ENCODE measurements around the gene KRT40. TPM values are rescaled to one million over a fixed set of nuclear protein-coding genes. Genes with fewer than 3 reads are reported as not detected.
"Not testable (repeated sequence)": the region's sequence is repeated elsewhere in the genome, so short reads cannot be mapped to it uniquely, and the experiment has no call there.

KRT40 gene
- total RNA-seq, result not detected

DNA sequence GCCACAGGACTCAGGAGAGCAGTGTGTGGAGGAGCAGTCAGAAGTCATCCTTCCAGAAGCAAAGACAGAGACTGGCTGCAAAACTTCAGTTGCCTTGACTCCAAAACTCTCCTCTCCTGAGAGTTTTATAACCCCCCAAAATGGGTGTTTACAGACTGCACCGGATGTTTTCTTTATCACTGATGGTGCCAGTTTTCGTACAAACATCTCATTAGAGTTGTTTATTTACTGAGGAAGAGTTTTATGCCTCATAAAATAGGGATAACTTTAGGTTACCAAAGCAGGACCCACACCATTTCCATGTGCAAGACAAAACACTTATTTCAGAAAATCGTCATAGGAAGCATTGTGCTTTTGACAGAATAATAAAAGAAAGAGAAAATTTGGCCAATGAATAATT is at the start of gene KRT40:
TSS of gene KRT40 (minus strand) at position 101 of the 400 bp plus-strand sequence. CDS start at position 48, 53 bp downstream.
- DNase-seq, result no peak

DNA sequence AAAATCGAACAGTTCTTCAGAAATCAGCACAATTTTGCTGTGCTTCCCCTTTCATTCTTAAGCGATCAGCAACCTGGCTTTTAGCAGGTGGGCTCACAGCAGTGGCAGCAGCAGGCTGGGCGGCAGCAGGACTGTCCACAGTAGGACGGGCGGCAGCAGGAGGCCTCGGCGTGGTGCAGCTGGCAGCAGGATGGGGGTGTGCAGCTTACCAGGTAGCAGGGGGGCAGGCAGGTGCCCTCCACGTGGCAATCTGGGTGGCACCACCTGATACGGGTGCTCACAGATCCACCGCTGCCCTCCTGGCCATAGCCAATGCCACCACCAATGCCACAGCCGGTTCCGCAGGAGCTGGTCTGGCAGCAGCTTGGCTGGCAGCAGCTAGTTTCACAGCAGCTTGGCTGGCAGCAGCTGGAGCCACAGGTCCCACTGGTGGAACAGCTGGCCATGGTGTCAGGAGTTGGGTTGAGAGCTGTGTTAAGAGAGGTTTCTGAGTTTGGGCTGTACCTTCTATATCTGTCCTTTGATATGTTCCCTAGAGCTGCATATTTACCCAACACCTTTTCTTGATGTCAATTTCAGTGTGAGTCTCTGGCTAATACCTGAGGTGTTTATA is 45.6 kb upstream of the KRT40 start, which contains the start of gene KRTAP1-4:
TSS of gene KRTAP1-4 (minus strand) at position 563 of the 613 bp plus-strand sequence. CDS start at position 446, 117 bp downstream.
- DNase-seq, result no peak

DNA sequence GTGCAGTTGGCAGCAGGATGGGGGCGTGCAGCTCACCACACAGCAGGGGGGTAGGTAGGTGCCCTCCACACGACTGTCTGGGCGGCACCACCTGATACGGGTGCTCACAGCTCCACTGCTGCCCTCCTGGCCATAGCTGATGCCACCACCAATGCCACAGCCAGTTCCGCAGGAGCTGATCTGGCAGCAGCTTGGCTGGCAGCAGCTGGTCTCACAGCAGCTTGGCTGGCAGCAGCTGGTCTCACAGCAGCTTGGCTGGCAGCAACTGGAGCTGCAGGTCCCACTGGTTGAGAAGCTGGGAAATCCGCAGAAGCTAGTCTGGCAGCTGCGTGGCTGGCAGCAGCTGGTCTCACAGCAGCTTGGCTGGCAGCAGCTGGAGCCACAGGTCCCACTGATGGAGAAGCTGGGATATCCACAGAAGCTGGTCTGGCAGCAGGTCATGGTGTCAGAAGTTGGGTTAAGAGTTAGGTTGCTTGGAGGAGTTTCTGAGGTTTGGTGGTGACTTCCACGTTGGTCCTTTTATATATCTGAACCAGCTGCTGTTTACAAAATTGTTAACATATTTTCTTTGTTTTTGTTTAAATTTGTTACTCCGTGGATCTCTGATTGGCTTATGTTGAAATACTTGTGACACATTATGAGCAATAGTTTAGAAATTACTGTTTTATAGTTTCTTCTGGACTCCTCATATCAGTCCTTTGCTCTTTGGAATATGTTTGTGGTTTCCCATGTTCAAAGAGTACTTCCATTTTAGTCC is 42.8 kb upstream of the KRT40 start, which contains the start of gene KRTAP1-5:
TSS of gene KRTAP1-5 (minus strand) at position 494 of the 757 bp plus-strand sequence. CDS start at position 441, 53 bp downstream.
- no peak for DNase-seq

DNA sequence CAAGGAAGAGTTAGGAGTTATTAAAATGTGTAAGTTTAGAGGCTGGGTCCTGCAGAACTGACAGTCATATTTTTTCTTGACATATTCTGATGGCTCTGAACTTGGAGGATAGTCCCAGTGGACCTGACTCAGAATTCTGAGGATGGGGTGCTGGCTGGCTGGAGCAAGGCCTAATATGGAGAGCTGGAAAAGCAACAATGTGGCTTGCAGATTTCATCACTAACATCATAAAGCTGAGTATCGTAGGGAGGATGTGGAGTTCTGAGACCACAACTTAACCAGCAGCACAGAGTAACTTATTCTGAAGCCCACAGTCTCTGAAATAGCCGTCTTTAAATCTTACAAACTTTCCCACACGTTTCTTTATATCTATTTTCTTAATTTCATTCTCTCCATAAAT is 40.6 kb upstream of the KRT40 start:
- DNase-seq, result no peak

DNA sequence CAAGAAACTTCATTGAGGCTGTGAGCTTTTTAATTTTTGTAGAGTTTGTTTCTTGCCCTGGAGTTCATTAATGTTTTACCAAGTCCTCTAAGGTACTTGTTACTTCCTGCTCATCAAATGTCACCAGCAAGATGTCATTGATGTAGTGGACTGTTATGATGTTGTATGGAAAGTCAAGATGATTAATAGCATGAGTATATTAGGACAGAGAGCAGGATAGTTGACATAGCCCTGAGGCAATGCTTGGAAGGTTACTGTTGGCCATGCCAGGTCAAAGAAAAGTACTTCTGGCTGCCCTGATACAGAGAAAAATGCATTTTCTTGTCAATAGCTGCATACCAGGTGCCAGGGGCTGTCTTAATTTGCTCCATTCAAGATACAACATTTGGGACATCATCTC is 36.2 kb upstream of the KRT40 start:
- DNase-seq, result no peak

DNA sequence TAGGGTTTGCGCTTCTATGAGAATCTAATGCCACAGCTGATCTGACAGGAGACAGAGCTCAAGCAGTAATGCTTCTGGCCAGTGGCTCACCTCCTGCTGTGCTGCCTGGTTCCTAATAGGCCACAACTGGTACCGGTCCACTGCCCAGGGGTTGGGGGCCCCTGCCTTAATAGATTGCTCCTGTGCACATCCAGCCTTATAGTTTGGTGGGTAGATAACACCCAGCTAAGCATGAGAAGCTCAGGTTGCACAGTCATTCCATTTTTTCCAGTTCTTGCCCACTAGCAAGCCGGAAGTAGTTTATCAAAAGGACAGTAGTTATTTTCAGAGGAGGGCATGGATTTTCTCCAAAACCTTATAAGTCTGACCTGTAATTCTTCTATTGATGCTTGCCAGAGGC is 35.3 kb upstream of the KRT40 start:
- DNase-seq, result no peak

DNA sequence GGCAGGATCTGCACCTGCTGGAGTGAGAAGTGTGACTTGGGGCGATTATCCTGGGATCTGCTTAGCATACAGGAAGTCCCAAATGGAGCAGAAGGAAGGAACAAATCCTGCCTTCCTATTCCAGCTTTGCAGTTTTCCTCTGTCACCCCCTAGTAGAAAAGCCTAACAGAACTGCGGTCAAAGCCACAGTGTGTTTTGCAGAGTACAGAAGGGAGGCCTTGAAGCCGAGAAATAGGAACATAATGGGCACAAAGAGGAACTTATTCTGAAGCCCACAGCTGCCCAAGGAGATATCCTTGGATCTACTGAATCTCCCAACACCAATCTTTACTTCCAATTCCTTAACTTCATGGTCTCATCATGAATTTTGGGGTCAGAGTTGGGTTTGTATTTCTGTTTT is 34.4 kb upstream of the KRT40 start:
- no peak for DNase-seq

DNA sequence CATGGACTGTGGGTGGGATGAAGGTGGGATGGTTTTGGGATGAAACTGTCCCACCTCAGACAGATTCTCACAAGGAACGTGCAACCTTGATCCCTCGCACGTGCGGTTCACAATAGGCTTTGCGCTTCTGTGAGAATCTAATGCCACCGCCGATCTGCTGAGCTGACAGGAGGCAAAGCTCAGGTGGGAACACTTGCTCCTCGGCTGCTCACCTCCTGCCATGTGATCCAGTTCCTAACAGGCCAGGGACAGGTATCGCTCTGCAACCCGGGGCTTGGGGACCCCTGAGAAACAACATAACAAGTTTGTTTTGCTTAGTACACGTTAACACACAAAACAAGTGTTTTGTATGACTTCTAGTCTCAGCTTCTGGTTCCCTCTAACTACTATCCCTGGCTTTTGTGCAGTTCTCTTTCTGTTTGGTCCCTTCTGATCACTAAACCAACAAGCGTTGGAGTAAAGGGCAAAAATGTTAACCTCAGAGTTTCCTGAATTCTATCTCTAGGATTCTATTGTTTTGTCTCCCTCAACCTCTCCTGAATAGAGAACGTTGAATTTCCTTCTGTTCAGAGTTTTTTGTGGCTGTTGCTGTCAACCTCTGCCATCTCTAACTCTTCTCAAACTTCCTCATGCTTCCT is 32.6 kb upstream of the KRT40 start:
- DNase-seq, result no peak

DNA sequence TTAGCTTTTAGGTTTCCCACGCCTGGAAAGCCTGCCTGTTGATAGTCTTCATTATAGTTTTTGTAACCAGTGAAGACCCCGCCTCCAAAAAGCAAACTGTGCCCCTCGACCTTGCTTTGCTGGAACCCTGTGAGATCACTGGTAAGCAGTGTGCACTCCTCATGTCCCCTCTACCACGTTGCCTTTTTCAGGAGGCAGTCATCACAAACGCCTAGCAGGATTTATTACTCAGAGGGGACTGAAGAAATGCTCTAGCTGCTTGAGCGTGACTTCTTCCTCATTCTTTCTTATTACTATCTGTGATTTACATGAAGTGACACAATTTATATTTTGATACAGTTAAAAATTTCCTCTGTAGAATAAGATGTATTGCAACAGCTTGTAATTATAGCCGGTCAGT is 31.3 kb upstream of the KRT40 start:
- DNase-seq, result no peak

DNA sequence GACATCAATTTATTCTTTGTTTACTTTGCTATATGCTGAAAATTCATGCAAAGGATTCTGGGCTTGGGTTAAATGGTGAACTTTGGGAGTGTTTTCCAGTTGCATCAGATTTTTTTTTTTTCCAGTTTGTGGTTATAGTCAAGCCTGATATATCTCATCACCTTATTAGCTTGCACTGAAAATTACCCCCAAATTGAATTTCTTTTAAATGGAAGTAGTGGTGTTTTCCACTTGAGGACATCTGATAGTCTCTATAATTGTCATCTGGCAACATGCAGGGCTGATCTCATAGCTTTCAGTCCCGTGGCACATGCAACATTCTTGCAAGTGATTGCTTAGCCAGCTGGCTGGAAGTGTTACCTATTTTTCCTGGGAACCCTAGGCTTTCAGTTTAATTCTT is 29.5 kb upstream of the KRT40 start:
- DNase-seq, result no peak

DNA sequence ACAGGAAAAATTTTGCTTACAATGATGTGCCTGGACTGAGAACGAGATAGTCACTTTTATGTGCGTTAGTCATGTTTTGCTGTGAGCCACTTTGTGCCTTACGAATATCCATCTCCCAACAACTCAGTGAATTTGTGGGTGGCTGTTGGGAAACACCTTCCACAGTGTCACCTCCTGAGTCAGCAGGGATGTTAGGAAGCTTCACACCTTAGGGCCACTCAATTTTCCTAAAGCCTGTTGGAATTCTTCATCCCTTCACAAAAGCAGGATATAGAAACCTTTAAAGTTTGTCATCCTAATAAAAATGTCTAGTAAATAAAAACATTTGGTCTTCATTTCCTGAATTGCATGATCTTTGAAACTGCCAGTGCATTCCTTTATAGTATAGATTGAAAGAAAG is 29.1 kb upstream of the KRT40 start:
- no peak for DNase-seq

DNA sequence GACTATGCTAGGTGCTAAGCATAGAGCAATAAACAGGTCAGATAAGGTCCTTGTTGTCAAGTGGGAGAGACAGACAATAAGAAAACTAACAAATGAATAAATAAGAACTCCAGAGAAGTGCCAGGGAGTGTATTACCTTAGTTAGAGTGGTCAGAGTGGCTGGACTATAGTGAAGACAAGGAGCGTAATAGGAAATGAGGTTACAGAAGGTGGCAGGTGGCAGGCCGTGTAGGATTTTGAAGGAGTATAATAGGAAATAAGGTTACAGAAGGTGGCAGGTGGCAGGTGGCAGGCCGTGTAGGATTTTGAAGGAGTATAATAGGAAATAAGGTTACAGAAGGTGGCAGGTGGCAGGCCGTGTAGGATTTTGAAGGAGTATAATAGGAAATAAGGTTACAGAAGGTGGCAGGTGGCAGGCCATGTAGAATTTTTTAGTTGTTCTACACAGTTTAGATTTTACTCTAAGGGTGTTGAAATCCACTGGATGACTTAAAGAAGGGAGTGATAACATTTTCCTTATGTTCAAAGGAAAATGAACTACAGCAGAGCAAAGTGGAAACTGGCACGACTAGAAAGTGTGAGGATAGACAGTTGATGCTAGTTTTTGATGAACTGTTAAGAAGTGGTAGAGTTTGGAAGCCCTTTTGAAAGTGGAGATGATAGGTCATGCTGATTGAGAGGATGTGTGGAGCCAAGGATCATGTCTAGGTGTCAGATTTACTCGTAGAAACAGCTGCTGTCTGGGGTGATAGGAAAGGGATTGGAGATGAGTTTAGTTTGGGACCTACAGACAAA is 28.4 kb upstream of the KRT40 start:
- DNase-seq, result no peak

DNA sequence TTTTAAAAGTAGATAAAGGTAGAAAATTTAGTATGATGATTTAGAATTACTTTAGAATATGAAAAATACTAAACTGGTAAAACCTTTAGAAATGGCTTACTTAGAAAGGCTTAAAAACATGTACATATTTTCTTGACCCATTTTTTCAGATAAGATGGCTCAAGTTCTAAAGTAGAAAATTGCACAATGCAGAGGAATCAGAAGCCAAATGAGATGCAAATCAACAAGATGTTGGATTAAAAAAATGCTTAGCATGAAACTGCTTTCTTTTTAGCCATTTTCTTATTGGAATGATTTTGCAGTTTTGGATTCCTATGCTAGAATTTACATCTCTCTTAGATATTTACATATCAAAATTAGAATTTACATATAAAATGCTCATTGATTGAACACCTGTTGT is 26.3 kb upstream of the KRT40 start:
- no peak for DNase-seq

DNA sequence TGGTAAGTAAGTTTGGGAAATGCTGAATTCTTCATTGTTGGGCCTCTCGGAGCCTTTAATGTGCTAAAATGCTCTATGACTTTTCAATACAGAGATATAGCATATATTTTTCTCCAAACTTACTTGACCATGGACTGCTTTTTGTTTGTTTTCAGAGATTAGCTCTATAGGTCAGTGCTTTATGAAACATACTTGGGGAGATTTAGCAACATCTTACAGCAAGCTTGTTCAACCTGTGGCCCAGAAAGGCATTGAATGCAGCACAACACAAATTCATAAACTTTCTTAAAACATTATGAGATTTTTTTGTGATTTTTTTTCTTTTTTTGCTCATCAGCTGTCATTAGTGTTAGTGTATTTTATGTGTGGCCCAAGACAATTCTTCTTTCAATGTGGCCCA is 25.8 kb upstream of the KRT40 start:
- no peak for DNase-seq

DNA sequence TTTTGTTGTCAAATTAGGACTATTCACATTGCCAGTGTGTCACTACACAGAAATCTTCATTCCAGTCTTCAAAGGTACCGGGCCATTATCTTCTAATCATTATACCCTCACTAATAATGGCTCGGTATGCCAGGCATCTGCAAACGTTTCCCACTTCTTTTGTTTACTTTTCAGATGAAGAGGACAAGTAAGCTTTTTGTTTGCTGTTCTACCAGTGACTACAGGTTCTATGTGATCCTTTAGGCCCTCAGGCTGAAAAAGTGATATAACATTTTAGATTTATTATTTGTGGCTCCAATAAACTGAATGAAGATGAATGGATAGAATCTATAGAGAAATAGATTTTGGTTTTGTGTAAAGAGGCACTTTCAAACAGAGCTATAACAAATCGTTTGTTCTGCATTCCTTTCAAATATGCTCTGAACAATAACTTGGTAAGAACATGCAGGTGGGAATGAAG is 25.2 kb upstream of the KRT40 start:
- DNase-seq, result no peak

DNA sequence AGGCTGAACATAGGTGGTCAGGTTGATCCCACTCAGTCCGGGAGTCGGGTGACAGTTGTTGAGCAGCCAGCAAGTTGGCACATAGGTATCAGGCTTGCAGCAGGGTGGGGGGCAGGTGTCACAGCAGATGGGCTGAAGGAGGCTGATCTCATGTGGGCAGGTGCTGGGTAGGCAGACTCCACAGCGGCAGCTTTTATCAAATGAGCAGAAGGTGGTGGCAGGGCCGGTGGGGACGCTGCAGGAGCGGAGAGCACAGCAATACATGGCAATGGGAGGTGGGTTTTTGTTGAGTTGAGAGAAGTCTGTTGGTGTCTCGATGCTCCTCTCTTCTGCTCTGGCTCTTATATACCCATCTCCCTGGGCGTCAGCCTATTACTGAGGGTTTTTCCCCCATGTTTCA is 24.7 kb upstream of the KRT40 start, which contains the start of gene KRTAP3-1:
TSS of gene KRTAP3-1 (minus strand) at position 318 of the 400 bp plus-strand sequence. CDS start at position 264, 54 bp downstream.
- DNase-seq, result no peak

DNA sequence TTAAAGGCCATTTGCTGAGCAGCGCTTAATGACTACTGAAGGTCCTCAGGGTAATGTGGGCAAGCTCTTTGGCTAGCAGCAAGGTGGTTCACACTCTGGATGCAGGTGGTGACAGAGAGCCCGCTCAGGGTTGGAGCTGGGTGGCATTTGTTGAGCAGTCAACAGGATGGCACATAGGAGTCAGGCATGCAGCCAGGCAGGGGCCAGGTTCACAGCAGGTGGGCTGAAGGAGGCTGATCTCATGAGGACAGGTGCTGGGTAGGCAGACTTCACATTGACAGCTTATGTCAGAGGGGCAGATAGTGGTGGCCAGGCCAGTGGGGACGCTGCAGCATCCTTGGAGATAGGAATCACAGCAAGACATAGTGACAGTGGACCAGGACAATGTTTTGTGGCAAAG is 20.3 kb upstream of the KRT40 start:
- DNase-seq, result no peak

DNA sequence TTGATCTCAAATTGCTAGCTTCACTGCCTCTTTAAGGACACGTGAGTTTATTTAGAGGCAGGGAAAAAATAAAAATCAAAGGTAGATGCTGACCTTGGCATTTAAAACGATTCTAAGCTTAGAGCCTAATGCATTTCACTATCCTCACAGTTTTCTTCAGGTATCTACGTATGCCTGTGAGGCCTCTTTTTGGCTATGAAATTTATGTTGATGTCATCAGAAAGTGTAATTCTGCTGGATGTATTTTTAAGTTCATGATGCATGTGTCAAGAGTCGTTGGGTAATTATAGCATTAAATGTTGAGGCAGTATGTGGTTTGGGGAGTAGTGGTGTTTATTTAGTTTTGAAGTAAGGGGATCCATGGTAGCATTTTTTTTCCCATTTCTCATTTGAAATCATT is 19.8 kb upstream of the KRT40 start:
- no peak for DNase-seq

DNA sequence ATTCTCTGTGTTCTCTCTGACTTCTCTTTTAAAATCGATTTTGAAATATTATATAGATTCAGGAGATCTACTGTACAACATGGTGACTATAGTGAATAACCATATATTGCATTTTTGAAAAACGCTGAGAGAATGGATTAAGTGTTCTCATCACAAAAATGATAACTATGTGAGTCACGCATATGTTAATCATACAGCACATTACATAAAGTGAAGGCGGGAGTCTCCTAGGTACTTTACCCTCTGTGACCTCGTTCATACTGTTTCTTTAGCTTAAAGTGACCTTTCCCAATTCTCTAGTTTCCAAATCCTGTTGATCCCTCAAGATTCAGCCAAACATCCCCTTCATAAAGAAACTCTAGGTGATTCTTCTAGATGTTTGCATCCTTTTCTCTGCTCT is 18.7 kb upstream of the KRT40 start:
- DNase-seq, result no peak

DNA sequence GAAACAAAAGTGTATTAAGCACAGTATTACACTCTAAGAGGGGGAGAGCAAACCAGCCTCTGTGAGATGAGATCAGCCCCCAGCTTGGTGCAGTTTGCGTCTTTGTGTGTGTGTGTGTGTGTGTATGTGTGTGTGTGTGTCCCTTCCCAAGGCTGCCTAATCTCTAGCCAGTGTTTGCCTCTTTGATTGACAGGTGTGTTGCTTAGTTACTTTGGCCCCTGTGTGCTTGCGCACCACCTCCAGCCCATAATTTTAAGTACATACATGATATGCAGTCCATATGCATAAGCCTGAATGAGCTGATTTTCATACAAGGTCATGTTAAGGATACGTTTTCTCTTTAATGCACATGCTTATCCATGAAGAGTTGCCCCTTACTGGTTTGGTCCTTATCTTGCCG is 17.7 kb upstream of the KRT40 start:
- no peak for DNase-seq

DNA sequence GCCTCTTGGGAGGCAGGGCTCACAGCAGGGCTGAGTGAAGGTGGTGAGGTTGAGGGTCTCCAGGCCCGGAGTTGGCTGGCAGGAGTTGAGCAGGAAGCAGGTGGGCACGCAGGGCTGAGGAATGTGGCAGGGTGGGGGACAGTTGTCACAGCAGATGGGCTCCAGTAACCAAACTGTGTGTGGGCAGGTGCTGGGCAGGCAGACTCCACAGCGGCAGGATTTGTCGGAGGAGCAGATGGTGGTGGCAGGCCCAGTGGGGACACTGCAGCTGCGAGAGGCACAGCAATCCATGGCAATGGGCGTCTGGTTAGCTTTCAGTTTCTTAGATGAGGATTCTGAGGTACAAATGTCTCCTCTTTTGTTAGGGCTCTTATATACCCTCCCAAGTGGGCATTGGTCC is 15.4 kb upstream of the KRT40 start, which contains the start of gene KRTAP3-2:
TSS of gene KRTAP3-2 (minus strand) at position 344 of the 400 bp plus-strand sequence. CDS start at position 291, 53 bp downstream.
- DNase-seq, result not testable (repeated sequence)

DNA sequence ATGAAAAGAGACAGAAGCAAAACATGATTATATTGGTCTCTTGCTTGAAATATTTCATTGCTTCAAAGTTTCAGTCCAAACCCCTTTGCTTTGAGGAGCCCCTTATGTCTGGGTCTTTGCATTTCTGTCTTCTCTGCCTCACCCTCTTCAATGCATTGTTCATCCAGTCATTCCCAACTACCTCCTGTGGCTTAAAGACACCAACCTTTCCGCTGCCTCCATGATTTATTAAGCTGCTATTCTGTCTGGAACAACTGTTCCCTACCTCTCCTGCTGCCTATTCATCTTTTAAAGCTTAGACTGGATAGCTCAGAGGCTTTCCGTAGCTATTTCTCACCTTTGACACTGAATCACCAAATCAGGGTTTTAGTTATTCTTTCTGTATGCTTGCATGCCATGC is 13.2 kb upstream of the KRT40 start:
- no peak for DNase-seq

Measured in occipital lobe (tissue), 2 donors.